HG02678 (cell line): Measurements from ENCODE around the gene TBC1D10A.
"Not testable (repeated sequence)": the region's sequence is repeated elsewhere in the genome, so short reads cannot be mapped to it uniquely, and the experiment has no call there.

Experiments used
- ATAC-seq: cut with Tn5 transposase; IDR thresholded peaks from one replicate; pipeline ENCODE4 v1.9.1; 2021; ENCODE audit warnings: mild to moderate bottlenecking, moderate library complexity; ENCODE audit not compliant: unreplicated experiment

TBC1D10A gene

DNA sequence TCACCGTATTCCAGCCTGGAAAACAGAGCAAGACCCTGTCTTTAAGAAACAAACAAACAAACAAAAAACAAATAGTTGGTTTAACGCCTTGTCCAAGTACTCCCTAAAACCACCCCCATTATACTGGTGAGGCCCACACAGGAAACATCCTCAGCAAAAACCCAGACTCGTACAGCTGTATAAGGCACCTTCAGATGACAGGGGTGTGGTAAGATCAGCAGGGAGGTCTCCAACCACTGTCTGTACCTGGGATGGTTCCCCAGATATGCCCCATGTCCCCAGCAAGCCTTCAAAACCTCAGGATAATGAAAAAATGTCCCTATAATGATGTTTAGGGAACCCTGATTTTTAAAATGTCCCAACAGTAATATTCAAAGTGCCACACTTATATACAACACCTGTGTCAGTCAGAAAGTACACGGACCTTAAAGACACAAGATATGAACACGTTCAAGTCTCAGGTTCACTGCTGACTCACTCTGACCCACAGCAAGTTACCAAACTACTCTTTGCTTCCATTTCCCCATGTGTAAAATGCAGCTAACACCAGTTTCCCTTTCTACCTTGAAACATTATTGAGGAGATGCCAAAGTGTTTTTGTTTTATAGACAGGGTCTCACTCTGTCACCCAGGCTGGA lies 20.6 kb upstream of the TBC1D10A start:
- no peak for ATAC-seq

DNA sequence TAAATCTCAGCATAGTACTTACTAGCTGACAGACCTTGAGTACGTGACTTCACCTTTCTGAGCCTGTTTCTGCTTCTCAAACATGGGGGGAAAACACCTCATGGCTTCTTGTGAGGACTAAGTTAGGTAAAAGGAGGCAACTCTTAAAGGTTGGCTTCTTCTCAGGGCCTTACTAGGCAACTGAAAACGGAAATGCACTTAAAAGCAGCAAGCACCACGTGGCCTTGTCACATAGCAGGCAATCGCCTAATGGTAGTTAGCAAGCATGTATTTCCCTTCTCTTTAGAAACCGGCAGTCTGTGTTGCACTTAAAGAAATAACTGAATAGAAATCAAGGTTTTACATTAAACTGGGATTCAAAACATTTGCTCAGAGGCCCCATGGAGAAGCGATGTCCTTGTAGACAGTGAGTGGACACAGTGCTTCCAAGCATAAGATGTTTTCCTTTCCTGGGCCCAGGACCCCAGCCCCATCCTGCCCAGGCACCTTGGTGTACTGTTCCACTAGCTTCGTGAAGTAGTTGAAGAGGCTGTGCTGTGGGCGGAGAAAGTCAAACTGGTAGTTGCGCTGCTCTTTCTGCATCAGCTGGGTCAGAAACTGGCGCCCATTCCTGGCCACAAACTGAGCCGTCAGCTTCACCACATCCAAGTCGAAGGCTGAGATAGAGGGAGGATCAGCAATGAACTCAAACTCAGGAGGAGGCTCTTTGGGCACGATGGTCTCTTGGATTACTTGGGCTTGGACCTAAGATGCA lies 17.9 kb upstream of the TBC1D10A start:
- no peak for ATAC-seq

DNA sequence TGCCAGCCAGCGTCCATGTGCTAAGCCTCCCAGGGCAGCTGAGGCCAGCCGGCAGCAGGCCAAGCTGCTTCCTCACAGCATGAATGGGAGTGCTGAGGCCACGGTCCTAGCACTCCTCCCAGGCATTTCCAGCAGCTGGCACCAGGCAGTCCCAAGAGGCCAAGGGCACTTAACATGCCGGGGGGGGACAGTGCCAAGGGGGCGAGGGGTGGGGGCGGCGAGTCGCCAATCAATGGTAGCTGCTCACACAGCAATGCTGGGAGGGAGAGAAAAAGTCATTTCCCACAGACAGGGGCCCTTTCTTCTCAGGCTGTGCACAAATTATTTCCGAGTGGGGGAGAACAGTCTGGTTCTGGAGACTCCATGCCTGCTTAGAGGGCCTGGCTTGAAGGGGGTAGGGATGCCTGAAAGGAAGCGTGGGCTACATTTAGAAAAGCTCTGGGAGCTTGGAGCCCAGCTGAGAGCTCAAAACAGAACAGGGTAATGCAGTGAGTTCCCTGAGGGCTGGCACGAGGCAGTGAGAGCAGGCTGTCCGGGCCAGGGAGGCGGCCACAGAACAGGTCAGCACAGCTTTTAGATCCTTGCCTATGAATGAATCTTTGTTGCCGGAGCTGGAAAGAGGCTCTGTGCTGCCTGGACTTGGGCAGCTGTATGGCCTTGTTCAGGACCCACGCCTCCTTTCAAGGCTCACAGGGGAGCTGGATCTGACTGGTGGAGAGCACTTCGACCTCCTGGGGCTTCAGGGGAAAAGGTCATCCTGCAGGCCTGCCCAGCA lies 14.4 kb upstream of the TBC1D10A start:
- no peak for ATAC-seq

DNA sequence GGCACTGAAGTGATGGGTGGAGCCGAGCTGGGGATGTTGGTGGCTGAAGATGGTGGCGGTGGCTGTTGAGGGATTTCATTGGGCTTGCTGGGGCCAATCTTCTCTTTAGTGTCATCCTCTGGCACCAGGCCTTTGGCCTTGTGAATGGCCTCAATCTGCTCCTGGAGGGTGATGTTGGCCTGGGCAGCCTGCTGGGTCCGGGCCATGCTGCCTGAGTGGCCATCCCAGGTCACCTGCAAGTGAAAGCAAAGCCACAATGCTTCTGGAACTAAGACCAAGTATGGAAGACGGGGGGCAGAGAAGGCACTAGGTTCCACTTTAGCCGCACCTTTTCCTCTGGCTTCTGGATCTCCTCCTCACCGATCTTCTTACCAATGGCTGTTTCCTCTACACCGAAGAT lies 12.1 kb upstream of the TBC1D10A start:
- ATAC-seq, result no peak

DNA sequence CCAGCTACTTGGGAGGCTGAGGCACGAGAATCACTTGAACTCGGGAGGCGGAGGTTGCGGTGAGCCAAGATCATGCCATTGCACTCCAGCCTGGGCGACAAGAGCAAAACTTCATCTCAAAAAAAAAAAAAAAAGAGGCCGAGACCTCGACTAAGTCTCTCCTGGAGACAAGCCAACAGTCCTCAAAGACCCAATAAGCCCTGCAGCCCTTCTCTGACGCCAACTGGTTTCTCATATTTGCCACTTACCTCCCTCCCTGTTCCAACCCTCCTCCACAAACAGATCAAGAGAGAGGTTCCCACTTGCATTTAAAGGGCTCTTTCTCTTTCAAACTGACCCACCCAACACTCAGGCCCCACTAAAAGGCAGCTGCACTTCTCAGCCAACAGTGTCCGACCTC lies 11.6 kb upstream of the TBC1D10A start:
- not testable (repeated sequence) for ATAC-seq

DNA sequence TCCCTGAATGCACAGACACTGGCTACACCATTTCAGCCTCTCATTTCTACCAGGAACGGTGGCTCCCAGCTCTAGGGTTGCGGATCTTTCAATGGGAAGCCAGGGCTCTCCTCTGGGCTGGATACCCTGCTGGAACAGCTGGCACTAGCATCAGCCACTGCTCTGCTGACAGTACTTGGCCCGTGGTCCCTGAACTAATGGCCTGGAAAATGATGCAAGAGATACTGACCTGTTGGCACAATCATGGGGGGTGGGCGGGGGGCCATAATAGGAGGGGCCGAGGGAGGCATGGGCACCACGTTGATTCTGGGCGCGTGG lies 10.7 kb upstream of the TBC1D10A start:
- no peak for ATAC-seq

DNA sequence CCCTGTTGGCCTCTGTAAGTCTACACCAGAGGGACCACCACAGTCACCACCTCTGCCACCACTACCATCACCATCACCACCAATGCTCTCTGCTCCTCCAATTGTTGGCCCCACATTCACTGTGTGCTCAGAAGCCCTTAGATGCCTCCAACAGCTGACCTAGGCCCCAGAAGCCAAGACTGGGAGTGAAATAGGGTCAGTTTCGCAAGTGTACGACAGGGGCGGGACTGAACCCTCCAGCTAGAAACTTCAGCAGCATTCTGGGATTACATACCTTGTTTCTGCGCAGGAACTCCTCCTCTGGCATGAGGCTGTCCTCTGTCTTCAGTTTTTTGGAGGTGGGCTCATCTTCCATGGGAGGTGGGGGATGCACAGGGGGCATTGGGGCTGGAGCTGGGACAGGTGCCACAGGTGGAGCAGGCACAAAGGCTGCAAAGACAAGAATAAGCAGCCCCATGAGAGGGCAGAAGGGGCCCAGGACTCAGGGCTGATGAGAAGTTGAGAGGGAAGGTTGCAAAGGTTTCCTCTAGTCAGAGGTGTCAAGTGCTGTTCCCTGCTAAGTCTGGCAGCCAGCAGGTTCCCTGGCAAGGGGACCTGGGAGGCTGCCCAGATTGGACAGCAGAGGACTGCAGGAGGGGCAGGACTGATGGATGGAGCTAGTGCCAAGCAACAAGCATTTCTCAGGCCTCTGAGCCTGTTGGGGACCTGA lies 10.2 kb upstream of the TBC1D10A start:
- ATAC-seq, result no peak

DNA sequence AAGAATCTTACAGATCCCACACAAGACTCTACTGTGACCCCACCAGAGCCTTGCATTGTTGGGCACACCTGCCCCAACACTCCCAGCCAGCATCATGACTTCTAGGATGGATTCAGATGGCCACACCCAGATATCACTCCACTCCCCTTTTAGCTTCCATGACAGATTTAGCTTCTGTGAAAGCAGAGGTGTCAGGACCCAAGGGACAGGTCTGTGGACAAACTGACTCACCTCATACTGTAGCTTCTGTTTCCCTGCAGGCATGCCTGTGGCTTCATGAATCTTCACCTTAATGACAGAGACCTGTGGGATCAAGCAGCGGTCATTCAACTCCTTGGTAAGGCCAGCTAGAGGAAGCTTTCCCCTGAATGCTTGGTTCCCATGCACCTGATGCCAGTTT lies 8.5 kb upstream of the TBC1D10A start:
- no peak for ATAC-seq

DNA sequence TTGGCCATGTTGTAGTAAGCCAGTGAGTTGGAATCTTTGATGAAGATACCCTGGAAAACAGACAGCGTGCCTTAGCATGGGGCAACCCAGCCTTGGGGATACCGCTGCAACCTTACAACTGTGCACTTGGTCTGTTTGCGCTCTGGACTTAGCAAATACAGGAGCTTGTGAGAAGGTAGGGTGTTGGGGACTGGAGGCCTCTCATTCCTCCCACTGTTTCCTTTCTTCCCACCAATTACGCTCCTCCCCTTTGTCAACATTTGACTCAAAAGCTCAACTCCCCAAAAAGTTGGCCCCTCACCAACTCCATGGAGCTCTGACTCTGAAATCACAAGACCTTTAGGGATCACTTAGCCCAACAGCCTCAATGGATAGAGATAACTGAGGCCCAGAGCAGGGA lies 7.9 kb upstream of the TBC1D10A start:
- no peak for ATAC-seq

DNA sequence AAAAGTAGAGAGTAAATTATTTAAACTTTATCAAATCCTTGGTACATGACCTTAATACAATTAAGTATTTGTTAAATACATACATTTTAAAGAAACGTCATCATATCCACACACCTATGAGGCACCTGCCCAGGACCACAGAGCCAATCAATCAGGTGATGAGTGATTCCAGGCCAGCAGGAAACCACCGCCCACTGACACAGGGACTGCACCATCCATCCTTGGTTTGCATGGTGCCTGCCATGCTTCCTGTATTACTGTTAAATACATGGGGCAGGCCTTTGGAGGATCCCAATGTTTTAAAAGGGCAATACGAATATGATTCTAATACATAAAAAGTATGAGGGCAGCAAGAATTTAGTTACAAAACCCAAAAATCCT lies 7.0 kb upstream of the TBC1D10A start:
- ATAC-seq, result no peak

DNA sequence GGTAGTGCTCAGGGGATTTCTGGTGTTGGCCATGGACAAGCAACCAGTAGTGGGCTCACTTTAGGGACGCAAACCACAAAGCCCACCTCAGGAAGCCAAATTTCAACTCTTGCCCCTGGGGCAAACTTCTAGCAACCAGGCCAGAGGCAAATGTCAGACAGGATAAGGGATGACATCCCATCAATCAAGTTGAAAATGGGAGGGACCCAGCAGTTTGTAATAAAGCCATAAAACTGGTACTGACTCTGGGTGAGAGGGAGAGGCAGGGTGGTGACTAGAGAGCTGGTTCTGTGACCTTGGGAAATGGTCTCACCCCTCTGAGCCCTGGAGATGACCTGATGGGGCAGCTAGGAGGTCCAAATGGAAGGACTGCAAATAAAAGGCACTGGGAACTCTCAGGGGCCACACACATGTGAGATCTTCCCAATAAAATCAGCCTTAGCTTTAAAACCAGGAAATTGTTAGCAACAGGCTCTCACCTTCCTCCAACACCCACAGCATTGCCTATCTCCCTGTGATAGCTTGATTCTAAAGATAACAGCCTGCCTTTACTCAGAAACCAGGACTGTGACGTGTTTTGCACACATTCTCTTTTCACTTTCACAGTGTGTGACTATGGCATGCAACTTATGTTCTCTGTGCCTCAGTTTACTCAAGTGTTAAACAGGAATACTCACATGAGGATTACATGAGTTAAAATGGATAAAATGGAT lies 6.4 kb upstream of the TBC1D10A start:
- ATAC-seq, result no peak

DNA sequence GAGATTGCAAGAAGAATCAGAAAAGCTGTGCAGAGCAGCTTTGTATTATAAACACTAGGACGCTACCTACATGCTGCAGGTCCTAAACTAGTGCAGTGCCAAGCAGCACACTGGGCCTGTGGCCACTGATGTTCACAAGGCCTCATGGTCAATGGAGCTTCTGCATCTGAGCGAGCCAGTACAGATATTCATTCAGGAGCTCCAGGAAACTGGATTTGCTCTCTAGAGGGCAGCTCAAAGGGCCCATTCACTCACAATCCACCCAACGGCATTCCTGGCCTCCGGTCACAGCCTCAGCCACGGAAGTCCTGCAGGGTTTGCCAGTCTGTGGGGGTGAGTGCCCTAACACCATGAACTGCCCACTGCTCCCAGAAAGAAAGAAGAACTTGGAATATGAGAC lies 5.8 kb upstream of the TBC1D10A start:
- ATAC-seq, result no peak

DNA sequence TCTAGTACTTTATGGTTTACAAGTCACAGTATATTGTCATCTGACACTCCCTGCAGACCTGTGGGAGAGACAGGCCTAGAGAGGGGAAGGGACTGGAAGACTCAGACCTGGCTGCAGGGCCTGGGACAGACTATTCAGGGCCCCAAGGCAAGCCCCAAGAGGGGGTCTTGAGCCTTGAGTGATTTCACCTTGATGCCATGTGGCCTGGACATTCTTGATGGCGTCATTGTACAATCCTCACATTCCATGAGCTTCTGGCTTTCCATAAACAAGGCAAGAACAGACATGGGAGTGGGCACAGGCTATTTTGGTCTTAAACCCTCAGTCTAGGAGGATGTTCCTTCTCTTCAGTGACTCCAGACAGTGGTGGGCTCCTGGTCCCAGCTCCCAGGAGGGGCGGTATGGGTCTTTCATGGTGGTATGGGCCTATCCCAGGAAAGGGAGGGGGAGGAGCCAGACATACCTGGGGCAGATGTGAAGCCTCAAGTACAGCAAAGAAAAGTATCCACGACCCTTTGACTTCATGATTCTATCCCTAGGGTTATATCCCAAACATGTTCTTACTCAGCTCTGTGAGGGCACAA lies 1.8 kb upstream of the TBC1D10A start:
- no peak for ATAC-seq

DNA sequence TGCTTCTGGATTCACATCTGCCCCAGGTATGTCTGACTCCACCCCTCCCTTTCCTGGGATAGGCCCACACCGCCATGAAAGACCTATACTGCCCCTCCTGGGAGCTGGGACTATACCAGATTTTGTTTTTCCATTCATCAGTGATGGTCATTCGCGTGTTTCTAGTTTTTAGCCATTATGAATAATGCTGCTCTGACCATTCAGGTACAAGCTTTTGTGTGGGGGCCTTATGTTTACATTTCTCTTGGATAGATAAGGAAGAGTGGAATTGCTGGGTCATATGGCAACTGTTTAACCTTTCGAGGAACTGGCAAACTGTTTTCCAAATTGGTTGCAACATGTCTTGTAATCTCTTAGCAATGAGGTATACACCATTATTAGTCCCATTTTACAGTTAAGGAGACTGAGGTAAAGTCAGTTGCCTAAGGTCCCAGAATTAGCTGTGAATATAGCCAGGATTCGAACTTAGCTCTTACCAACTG lies 1.2 kb upstream of the TBC1D10A start:
- no peak for ATAC-seq

DNA sequence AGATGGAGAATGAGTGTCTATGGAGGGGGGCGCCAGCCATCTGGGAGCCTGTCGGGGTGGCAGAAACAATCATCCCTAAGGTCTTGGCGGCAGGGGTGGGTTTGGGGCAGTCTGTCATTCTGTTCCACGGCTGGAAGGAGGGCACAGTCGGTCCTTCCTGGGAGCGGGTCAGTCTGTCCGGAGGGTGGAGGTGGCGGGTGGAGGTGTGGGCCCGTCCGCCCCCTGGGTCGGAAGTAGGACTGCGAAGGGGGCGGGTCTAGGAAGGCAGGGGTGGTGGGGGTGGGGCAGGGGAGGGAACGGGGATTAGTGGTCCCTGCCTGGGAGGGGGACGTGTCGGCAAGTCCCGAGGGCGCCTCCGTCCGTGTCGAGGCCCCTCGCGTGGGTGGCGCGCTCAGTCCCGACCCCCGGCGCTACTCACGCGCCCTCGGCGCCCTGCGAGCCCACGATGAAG lies 461 bp downstream of the TBC1D10A start:
- peak; percentile 25 for ATAC-seq

DNA sequence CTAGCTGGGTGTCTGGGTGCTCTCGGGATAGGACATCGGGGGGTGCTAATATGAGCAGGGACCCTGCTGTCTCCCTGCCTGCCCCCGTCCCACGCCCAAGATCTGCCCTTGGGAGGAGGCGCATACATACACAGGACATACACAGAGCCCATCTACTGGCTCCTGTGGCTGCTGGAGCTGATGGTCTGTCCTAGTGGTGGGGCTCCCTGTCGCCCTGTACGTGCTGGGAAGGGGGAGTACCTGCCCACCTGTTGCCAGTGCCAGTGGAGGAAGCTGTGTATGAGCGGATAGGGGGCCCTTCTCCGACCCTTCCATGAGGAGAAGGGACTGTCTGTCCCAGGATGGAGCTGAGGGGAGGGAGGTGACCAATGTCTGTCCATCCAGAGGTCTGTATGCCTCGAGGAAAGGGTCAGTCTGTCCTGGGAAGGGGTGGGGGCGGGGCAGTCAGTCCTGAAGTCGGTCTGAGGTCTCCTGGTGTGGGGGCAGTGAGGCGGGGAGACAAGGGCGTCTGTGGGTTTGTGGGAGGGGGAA lies 952 bp downstream of the TBC1D10A start:
- no peak for ATAC-seq

DNA sequence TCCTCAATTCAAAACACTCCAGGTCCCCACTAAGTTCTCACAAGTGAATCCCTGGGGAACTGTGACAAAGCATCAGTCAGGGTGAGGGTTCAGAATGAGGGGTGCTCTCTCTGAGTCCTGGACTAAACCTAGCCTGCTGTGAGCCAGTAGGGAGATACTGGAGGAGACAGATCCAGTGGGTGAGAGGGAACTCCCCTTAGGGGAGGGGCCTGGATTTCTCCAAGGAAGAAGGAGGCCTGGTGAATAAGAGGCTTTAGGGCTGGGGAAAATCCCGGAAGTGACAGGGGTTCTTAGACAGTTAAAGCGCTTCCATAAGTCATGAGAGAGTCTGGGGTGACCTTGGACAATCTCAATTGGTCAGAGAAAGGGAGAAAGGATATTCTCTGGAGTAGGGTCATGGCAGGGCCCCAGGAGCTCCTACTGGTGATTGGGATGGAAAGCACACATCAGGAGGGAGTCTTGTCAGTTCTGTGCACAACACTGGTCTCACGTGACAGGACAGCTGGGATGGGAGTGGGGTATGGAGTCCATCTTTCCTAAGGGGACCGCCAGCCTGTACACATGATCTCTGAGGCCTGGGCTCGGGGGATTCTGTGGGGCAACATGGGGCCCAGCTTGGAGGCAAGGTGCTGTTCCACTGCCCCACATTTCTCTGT lies 1.5 kb downstream of the TBC1D10A start:
- ATAC-seq, result no peak

DNA sequence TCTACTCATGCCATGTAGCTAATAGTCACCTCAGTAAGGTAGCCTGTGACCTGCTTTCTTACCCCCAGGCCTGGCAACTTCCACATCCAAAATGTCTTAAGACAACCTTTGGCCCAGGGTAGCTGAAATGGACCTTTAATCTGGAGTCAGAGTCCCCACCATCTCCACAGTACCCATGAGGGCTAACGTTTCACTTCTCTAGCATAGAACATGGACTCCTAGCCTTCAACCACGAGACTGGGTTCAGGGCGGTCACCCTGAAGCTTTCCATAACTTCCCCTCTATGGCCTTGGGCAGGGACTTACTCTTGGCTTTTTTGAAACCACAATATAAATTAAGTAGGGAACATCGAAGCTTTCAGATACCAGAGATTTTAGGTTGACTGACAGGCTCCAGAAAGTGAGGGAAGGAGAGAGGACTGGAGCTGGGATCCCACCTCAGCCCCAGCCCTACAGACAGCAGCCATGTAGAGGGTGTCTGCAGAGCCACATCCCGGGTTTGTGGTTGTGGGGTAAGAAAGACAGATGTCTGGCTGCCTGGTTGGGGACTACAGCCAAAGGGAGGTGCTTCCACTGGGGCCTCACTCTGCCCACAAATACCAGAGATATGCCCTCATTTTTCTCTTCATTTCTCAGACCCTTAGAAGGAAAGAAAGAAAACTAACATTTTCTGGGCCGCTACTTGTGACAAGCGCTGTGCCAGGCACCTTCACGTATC lies 2.6 kb downstream of the TBC1D10A start:
- no peak for ATAC-seq

DNA sequence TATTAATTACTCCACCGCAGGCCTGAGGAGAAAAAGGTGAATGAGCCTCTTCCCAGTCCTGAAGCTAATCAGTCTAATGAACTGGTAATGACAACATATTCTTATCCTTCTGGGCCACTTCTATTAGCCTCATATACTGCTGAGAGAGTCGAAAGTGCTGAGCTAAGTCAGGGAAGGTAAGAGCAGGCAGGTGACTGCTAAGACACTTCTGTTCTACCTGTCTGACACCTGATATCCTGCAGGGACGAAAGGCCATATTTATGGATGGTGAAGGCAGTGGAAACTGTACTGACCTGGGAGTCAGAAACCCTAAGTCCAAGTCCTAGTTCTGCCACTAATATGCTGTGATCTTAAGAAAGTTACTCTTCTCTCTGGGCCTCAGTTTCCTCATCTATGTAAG lies 3.5 kb downstream of the TBC1D10A start:
- ATAC-seq, result no peak
